HepG2 (cell line): ENCODE results near the gene LINGO1. TPM values are rescaled to one million over a fixed set of nuclear protein-coding genes. Genes with fewer than 3 reads are reported as not detected.

Experiments used
- ATAC-seq: fragments of 200-7000 bp; cut with Tn5 transposase; 3 replicates; pipeline ENCODE4 v1.9.1; 2020; ENCODE audit warnings: mild to moderate bottlenecking, moderate library complexity
- BruUV-seq: library from RNA; stranded (reverse); fragments of 400-500 nt; replicated peaks from 2 replicates; lab custom pipeline; 2021; lab: Mats Ljungman, UMichigan
- CTCF ChIA-PET: fragments of 300-600 bp; formaldehyde crosslinking; extraction: SDS; loops from one replicate; lab custom pipeline; 2021; ENCODE audit warnings: low total read pairs, inconsistent platforms, low intra/inter-chr PET ratio; lab: Yijun Ruan, JAX
- POLR2A ChIA-PET: fragments of 350-600 bp; sonication (Branson Sonifier 250); formaldehyde crosslinking; loops from one replicate; lab custom pipeline; 2020; ENCODE audit warnings: antibody characterized with exemption, inconsistent platforms; lab: Yijun Ruan, JAX
- DNase-seq: peaks from one replicate; pipeline ENCODE4 v3.0.0-alpha.2; 2015; ENCODE audit warnings: low spot score
- FAIRE-seq: peaks from 3 replicates; lab custom pipeline; 2011; peaks lifted over from hg19 to GRCh38; lab: Jason Lieb, UNC
- H2AFZ ChIP-seq: one replicate; pipeline ENCODE4 v1.6.1; 2011; ENCODE audit warnings: low read length, inconsistent platforms
- H3K27ac ChIP-seq: fragments of 300-600 bp; 3 replicates; pipeline ENCODE4 v1.8.0; 2011; ENCODE audit warnings: mixed run types, mild to moderate bottlenecking, mixed read lengths, low read length, inconsistent platforms; ENCODE audit not compliant: insufficient read depth; ENCODE audit errors: extremely low read length
- H3K27me3 ChIP-seq, 2 experiments: fragments of 200-600 bp in 1 of 2; 2 replicates in 1 of 2; 3 replicates in 1 of 2; pipeline versions ENCODE4 v1.6.0 to v1.8.0; 2011; ENCODE audit warnings: low read length in 2 of 2, mild to moderate bottlenecking in 2 of 2, moderate library complexity in 2 of 2, inconsistent platforms in 1 of 2; ENCODE audit not compliant: insufficient read depth in 2 of 2, control insufficient read depth in 1 of 2
- H3K36me3 ChIP-seq, 2 experiments: fragments of 200-600 bp in 1 of 2; replicated peaks in 1 of 2; 2 replicates in 1 of 2; 3 replicates in 1 of 2; pipeline versions ENCODE4 v1.5.1 to v1.8.0; 2011; ENCODE audit warnings: low read length in 2 of 2, inconsistent platforms in 1 of 2; ENCODE audit not compliant: insufficient read depth in 2 of 2, control insufficient read depth in 1 of 2
- H3K4me1 ChIP-seq: 2 replicates; pipeline ENCODE4 v1.5.1; 2012; ENCODE audit warnings: low read length, inconsistent platforms; ENCODE audit not compliant: insufficient read depth
- H3K4me2 ChIP-seq: 2 replicates; pipeline ENCODE4 v1.6.0; 2011; ENCODE audit warnings: low read depth, low read length, inconsistent platforms
- H3K4me3 ChIP-seq, 3 experiments: fragments of 200-600 bp in 1 of 3; sonication (generic), shearing (Covaris generic) in 1 of 3; replicated peaks in 1 of 3; 2 replicates each; pipeline ENCODE4 v1.5.1; 2011 to 2016; ENCODE audit warnings: low read length in 3 of 3, inconsistent platforms in 2 of 3, low read depth in 2 of 3, mild to moderate bottlenecking in 2 of 3, control low read depth in 1 of 3, mixed read lengths in 1 of 3; ENCODE audit not compliant: insufficient read depth in 1 of 3
- H3K79me2 ChIP-seq: one replicate; pipeline ENCODE4 v1.6.1; 2011; ENCODE audit warnings: low read length, inconsistent platforms; ENCODE audit not compliant: insufficient read depth
- H3K9ac ChIP-seq: 2 replicates; pipeline ENCODE4 v1.6.0; 2011; ENCODE audit warnings: mild to moderate bottlenecking, low read depth, low read length, inconsistent platforms; ENCODE audit not compliant: insufficient read depth
- H3K9me3 ChIP-seq: 2 replicates; pipeline ENCODE4 v1.5.1; 2012; ENCODE audit warnings: mild to moderate bottlenecking, low read length
- H4K20me1 ChIP-seq: 2 replicates; pipeline ENCODE4 v1.6.0; 2011; ENCODE audit warnings: inconsistent platforms, mild to moderate bottlenecking, low read length, moderate library complexity; ENCODE audit not compliant: insufficient read depth
- FOXP1 ChIP-seq, 2 experiments: fragments of 450-650 bp in 1 of 2; IDR thresholded peaks; 2 replicates each; pipeline ENCODE4 v1.6.1; 2017 to 2018; ENCODE audit warnings: antibody characterized with exemption in 1 of 2
- HDAC2 ChIP-seq: sonication (generic); formaldehyde crosslinking; IDR thresholded peaks from 2 replicates; pipeline ENCODE4 v1.4.0; 2020; ENCODE audit warnings: missing genetic modification reagents
- HNRNPL ChIP-seq: fragments of 200-400 bp; formaldehyde crosslinking; IDR thresholded peaks from 2 replicates; pipeline ENCODE4 v1.6.1; 2017; ENCODE audit warnings: mild to moderate bottlenecking, low read depth, low read length
- PAF1 ChIP-seq: IDR thresholded peaks from 2 replicates; pipeline ENCODE4 v1.6.1; 2016; ENCODE audit warnings: missing genetic modification reagents, missing compliant biosample characterization
- POLR2A ChIP-seq, 2 experiments: IDR thresholded peaks; 2 replicates each; pipeline ENCODE4 v1.6.1; 2011; ENCODE audit warnings: low read depth in 2 of 2, low read length in 2 of 2, mild to moderate bottlenecking in 1 of 2, moderate library complexity in 1 of 2; ENCODE audit not compliant: insufficient read depth in 1 of 2
- SRSF4 ChIP-seq: fragments of 200-400 bp; formaldehyde crosslinking; IDR thresholded peaks from one replicate; pipeline ENCODE4 v1.6.1; 2018; ENCODE audit warnings: mild to moderate bottlenecking, low read depth, low read length, moderate library complexity; ENCODE audit not compliant: poor library complexity, severe bottlenecking
- ZNF674 ChIP-seq: sonication (generic); formaldehyde crosslinking; IDR thresholded peaks from 2 replicates; pipeline ENCODE4 v1.5.0; 2020; ENCODE audit warnings: low read depth, mild to moderate bottlenecking, missing genetic modification reagents
- ZNF766 ChIP-seq: sonication (generic); formaldehyde crosslinking; IDR thresholded peaks from 2 replicates; pipeline ENCODE4 v1.5.0; 2020; ENCODE audit warnings: missing genetic modification reagents, borderline replicate concordance
- WGBS: methylation state at CpG from one replicate; pipeline ENCODE4 v1.1.6; 2017; ENCODE audit warnings: low lambda C conversion rate; 5-methylcytosine and 5-hydroxymethylcytosine counted together
- in situ Hi-C: cut with HindIII; loops from 2 replicates; pipeline ENCODE4 v1.10.0; 2017; ENCODE audit warnings: low pct_unique_long_range_greater_than_20kb; ENCODE audit not compliant: extremely low pct_ligation_motif_present
- intact Hi-C: fragments of 100-400 bp; cut with micrococcal nuclease; formaldehyde crosslinking; loops from one replicate; pipeline ENCODE4 v1.10.0; 2022; ENCODE audit not compliant: unreplicated experiment
- polyA plus RNA-seq, 8 experiments: library from polyadenylated mRNA; depleted of rRNA in 3 of 8; stranded (reverse) in 7 of 8; unstranded in 1 of 8; fragments of >200 nt; fragmentation: Illumina TruSeq in 4 of 8; extraction: Trizol in 4 of 8; gene quantifications; 2 replicates each; pipeline versions ENCODE4 v1.2.1 to v1.2.3, GENCODE V29; 2011 to 2016; ENCODE audit warnings: low read depth in 4 of 8, missing spikeins in 1 of 8, mixed read lengths in 1 of 8; ENCODE audit not compliant: insufficient read depth in 1 of 8
- total RNA-seq, 5 experiments: library from RNA; depleted of rRNA; stranded (reverse); fragments of >200 nt; fragmentation: Illumina TruSeq; extraction: Trizol; gene quantifications; 2 replicates each; pipeline ENCODE4 v1.2.3, GENCODE V29; 2016; ENCODE audit warnings: low read depth in 1 of 5
- TF ChIP-seq, protein P1 (sequence below): sonication (generic); formaldehyde crosslinking; IDR thresholded peaks from 2 replicates; pipeline ENCODE4 v1.8.0; 2022; ENCODE audit warnings: mild to moderate bottlenecking, missing genetic modification reagents
- TF ChIP-seq, protein P2 (sequence below): sonication (generic); formaldehyde crosslinking; IDR thresholded peaks from 2 replicates; pipeline ENCODE4 v1.8.0; 2022; ENCODE audit warnings: missing genetic modification reagents, mild to moderate bottlenecking, inconsistent platforms, borderline replicate concordance
- TF ChIP-seq, protein P3 (sequence below): sonication (generic); formaldehyde crosslinking; IDR thresholded peaks from 2 replicates; pipeline ENCODE4 v1.4.0; 2020; ENCODE audit warnings: low read depth, mild to moderate bottlenecking, missing genetic modification reagents
- TF ChIP-seq, protein P4 (sequence below): sonication (generic); formaldehyde crosslinking; IDR thresholded peaks from 2 replicates; pipeline ENCODE4 v1.5.1; 2020; ENCODE audit warnings: missing genetic modification reagents, mild to moderate bottlenecking, borderline replicate concordance
- TF ChIP-seq, protein P5 (sequence below): IDR thresholded peaks from 2 replicates; pipeline ENCODE4 v1.6.1; 2016

LINGO1 gene
- total and polyA plus RNA-seq, 2 of the 13 experiments (the other 11 are each of a cell fraction or from before 2014, with no cell fraction given) = 0.07 TPM; not detected in 1

DNA sequence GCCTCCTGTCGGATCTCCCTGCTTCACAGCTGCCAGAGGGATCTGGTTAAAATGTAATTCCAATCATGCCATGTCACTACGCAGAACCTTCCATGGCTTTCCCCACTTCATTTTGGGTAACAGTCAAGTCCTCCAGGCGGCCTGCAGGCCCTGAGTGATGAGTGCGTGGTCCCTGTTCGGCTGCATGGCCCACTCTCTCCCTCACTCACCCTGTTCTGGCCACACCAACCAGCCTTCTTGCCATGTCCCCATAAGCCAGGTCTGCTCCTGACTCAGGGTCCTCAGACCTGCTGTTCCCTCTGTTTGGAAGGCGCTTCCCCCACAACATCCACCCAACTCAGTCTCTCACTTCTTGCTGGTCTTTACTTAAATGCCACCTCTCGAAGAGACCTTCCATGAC lies 41.6 kb upstream of the LINGO1 start:
- intact Hi-C loops = no loop called here
- Histone ChIP-seq H3K4me3 (no peak overlapping the region), H3K27me3 (peaks cover 1 to 7% of the 10 kb centered on the region in 2 experiments; a peak in 4 of 5 replicates), H3K79me2 (no peaks in the 10 kb centered on the region), H2AFZ (no peak overlapping the region), H3K36me3 (no peaks in the 10 kb centered on the region), H3K4me1 (no peaks in the 10 kb centered on the region), H4K20me1 (no peaks in the 10 kb centered on the region), H3K27ac (no peak overlapping the region), H3K9me3 (no peaks in the 10 kb centered on the region), H3K9ac (no peak overlapping the region), H3K4me2 (no peak overlapping the region)
- FAIRE-seq (no peak), ATAC-seq (no peak), DNase-seq (no peak)
- ChIA-PET POLR2A (no interaction called here), CTCF (no interaction called here)
- in situ Hi-C loops = no loop called here
- WGBS = 35% methylated on average over 7 of the region's 7 CpGs
- BruUV-seq = no TSS peak
- TF ChIP-seq, protein P1, sequence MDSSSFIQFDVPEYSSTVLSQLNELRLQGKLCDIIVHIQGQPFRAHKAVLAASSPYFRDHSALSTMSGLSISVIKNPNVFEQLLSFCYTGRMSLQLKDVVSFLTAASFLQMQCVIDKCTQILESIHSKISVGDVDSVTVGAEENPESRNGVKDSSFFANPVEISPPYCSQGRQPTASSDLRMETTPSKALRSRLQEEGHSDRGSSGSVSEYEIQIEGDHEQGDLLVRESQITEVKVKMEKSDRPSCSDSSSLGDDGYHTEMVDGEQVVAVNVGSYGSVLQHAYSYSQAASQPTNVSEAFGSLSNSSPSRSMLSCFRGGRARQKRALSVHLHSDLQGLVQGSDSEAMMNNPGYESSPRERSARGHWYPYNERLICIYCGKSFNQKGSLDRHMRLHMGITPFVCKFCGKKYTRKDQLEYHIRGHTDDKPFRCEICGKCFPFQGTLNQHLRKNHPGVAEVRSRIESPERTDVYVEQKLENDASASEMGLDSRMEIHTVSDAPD (CRISPR knock-in tag) = no peak
- TF ChIP-seq, protein P2, sequence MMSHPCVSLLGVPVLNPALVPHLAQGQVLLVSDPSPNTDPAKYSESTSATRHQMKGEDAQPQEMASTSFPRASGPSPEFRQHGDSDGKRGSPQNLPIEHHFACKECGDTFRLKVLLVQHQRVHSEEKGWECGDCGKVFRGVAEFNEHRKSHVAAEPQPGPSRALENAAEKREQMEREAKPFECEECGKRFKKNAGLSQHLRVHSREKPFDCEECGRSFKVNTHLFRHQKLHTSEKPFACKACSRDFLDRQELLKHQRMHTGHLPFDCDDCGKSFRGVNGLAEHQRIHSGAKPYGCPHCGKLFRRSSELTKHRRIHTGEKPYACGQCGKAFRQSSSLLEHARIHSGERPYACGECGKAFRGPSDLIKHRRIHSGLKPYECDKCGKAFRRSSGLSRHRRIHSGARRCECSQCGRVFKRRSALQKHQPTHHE (CRISPR knock-in tag) = no peak
- TF ChIP-seq HDAC2 (CRISPR knock-in tag) = no peak
- TF ChIP-seq, protein P3, sequence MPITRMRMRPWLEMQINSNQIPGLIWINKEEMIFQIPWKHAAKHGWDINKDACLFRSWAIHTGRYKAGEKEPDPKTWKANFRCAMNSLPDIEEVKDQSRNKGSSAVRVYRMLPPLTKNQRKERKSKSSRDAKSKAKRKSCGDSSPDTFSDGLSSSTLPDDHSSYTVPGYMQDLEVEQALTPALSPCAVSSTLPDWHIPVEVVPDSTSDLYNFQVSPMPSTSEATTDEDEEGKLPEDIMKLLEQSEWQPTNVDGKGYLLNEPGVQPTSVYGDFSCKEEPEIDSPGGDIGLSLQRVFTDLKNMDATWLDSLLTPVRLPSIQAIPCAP (CRISPR knock-in tag) = no peak
- TF ChIP-seq SRSF4 = no peak
- TF ChIP-seq FOXP1 (IDR thresholded peaks at IDR 0.05) = no peak
- TF ChIP-seq FOXP1 (CRISPR knock-in tag; IDR thresholded peaks at IDR 0.05) = no peak
- no peak for TF ChIP-seq ZNF674 (CRISPR knock-in tag)
- TF ChIP-seq PAF1 = no peak
- TF ChIP-seq HNRNPL = no peak
- no peak for TF ChIP-seq POLR2A (IDR thresholded peaks at IDR 0.05; ENCODE audit: insufficient read depth in 1 of 2, low read depth in 2 of 2, low read length in 2 of 2)
- TF ChIP-seq, protein P4, sequence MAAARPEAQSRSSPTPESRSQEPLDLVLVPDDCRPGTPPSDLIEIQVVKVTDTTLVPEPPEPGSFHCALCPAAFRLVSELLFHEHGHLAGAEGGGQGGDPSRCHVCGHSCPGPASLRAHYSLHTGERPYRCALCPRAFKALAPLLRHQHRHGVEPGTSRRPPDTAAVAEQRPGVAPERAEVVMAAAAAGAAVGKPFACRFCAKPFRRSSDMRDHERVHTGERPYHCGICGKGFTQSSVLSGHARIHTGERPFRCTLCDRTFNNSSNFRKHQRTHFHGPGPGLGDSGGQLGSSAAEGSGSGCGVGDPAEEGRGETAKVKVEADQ (CRISPR knock-in tag) = no peak
- no peak for TF ChIP-seq ZNF766
- TF ChIP-seq, protein P5, sequence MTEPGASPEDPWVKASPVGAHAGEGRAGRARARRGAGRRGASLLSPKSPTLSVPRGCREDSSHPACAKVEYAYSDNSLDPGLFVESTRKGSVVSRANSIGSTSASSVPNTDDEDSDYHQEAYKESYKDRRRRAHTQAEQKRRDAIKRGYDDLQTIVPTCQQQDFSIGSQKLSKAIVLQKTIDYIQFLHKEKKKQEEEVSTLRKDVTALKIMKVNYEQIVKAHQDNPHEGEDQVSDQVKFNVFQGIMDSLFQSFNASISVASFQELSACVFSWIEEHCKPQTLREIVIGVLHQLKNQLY = no peak
